CD4-positive, alpha-beta T cell treated with Interleukin-17A for 1 hour (primary cell): ENCODE measurements around the gene ETV1.
"Not testable (repeated sequence)": the region's sequence is repeated elsewhere in the genome, so short reads cannot be mapped to it uniquely, and the experiment has no call there.

Experiments
- DNase-seq: peaks from one replicate; pipeline ENCODE4 v3.0.0-alpha.2; 2020

ETV1 gene

DNA sequence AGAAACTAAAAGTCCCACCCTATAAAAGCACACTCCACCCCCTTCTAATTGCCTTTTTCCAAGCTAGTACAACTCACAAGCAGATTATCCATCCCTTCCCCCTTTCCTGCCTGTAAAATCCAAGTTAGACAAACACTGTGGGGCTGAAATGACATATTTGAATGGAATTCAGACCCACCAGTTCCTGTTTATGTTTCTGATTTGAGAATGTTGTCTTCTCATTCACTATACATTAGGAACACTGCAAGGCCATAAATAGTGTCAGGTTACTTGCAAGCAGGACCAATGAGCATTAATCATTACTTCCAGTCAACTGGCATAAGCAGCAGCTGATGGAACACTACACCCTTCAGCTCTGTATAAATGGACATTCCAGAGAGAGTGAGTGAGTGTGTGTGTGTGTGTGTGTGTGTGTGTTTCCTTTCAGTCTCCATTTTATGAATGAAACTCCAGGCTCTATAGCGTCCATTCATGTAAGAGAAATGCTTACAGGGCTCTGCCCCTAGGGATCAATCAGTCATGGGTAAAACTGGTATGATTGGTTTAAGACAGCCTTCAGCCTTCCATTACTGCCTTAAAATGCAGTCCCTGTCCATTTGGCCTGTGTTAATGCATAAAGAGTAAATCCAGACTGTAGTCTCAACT is 69.3 kb downstream of the ETV1 start:
- DNase-seq, result no peak

DNA sequence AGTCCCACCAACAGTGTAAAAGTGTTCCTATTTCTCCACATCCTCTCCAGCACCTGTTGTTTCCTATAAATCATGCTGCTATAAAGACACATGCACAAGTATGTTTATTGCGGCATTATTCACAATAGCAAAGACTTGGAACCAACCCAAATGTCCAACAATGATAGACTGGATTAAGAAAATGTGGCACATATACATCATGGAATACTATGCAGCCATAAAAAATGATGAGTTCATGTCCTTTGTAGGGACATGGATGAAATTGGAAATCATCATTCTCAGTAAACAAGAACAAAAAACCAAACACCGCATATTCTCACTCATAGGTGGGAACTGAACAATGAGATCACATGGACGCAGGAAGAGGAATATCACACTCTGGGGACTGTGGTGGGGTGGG is 71.1 kb downstream of the ETV1 start:
- not testable (repeated sequence) for DNase-seq

GRCh38 chr7:13917103-13917502 is 72.4 kb downstream of the ETV1 start:
- not testable (repeated sequence) for DNase-seq

DNA sequence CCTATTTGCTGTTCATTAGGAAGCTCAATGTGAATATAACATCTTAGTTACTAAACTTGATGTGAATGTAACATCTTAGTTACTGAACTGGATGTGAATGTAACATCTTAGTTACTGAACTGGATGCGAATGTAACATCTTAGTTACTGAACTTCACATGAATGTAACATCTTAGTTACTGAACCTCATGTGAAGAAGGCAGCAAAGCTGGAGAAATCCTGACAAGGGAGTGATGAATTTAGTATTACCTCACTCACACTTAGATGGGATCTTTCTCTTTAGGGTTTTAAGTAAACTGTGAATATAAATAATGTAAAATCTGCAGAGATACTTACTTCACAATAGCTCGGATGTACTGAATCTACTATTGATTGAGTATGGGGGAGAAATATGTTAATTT is 73.6 kb downstream of the ETV1 start:
- no peak for DNase-seq

- DNase-seq, result no peak
Observed at GRCh38 chr7:13912715-13913278, 76.7 kb downstream of the ETV1 start.

DNA sequence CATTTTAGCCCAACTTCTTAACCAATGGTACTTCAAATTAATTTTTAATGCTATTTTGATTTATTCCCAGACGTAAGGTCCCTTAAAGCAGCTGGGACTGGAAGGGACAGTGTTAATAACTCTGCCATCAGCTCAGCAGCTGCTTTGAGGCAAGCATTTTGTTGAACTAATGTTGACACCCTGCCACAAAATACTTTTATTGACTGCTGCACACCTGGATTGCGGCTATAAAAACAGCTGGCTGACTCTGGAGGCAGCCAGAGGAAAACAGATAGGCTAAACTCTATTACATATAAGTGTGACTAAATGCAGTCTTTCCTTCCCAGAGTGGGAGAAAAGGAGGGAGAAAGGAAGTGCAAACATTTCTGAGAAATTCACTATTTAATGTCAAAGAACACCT is 77.6 kb downstream of the ETV1 start:
- no peak for DNase-seq

DNA sequence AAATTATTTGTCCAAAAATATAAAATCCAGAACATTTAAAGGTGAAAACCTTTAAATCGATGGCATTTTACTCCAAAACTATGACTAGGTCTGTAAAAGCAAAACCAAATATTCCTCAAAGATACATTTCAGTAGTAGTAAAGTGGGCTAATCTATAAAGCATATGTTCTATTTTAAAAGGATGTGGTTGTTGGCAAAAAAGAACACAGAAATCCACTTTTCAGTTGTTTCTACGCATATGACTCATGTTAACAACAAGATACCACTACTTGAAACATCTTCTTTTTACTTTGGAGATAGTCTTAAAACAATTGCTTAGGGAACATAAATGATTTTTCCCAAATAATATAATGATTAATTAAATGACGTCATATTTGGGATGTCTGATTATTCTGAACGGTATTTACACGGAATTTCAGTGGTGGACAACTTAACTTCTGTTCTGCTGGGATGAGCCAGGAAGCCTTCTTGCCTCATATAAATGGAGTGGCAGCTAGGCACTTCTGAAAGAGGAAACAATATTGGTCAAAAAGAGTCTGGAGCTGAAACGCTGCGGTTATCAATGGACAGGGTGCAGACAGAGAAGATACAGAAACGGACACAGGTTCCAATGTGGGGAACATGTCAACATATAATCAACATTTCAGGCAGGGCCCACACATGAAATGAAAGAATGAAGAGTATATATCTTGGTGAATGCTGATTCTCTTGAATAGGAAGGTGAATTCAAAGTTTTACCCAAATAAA is 78.5 kb downstream of the ETV1 start:
- DNase-seq, result peak; percentile 22

DNA sequence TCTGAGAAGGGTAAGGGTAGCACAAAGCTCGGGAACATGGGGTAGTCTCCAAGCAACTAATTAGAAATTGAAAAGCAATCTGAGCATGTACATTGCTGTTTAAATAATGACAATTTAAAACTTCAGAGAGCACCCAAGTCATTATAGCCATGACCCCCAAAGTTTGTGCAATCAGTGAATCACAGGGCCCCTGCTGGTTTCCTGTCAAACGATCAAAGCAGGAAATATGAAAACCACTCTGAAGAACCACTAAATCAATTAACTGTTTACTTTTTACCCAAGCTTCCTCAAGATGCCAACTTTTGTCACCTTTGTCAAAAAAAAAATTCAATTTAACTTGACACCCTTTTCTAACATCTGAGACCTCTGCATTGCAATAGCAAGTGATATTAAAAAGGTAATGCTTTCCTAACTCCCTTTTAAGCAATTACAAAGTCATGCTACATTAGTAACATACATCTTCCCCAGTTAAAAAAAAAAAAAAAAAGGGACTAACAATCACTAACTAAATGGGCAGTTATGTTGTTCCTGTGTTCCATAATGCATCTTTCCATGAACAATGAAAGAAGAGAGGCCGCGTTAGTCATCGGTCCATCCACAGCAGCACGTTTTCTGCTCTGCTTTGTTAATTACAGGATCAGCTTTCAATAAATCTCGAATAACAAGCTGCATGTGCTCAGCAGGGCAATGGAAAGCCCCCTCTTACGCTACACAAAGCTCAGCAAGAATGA is 80.6 kb downstream of the ETV1 start:
- DNase-seq, result peak; percentile 41

GRCh38 chr7:13907831-13908230 is 81.6 kb downstream of the ETV1 start:
- no peak for DNase-seq

DNA sequence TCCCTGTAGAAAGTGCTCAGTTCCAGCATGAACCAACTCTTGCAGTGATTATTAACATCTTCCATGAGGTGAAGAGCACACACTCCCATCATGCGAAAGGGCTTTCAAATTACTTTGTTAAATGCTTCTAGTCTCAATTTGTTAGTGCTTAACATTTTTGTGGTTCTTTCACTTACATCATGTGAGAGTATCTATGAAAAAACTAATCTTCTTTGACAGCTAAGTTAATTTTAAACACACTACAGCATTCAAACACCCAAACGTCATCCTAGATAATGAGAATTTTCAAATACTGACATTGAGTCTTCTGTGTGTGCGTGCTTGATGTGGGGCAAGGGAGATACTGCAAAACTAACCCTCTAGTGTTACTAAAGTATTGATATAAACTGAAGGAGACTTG is 84.8 kb downstream of the ETV1 start:
- no peak for DNase-seq

- no peak for DNase-seq
Observed at GRCh38 chr7:13904007-13904406, 85.5 kb downstream of the ETV1 start.

- no peak for DNase-seq
Observed at GRCh38 chr7:13901577-13901976, 87.9 kb downstream of the ETV1 start.

GRCh38 chr7:13898957-13899670 is 90.4 kb downstream of the ETV1 start:
- DNase-seq, result no peak

DNA sequence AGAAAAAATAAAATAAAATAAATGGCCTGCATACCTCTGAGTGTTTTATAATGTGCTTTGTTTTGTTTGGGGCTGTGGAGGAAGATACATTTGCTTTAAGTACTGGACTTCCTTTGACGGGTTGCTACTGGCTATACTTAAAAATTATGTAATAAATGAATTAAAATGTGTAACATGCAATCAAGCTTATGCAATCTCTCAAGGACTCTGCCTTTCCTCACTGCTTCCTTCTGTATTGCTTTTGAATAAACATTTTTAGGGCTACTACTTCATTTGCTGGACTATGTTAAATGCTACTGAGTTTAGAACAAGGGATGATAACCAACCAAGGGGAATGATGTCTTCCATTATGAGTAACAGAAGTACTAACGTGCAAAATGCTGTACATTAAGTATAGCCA is 91.6 kb downstream of the ETV1 start:
- no peak for DNase-seq

DNA sequence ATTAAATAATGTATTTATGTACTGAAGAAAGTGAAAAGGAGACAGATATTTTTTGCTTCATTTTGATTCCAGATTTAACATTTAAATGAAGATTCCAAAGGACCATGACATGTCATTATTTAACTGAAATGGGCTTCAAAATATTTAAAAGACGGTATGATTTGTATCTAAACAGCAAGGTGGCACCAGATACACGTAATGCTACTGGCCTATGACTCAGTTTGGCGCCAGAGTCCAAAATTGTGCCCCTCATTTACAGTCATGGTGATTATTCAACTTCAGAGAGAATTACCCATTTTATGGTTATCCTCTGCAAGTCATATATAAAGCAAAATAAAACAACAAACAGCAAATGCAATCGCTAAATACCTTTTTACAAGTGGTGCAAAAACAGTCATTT is 94.5 kb downstream of the ETV1 start:
- no peak for DNase-seq

DNA sequence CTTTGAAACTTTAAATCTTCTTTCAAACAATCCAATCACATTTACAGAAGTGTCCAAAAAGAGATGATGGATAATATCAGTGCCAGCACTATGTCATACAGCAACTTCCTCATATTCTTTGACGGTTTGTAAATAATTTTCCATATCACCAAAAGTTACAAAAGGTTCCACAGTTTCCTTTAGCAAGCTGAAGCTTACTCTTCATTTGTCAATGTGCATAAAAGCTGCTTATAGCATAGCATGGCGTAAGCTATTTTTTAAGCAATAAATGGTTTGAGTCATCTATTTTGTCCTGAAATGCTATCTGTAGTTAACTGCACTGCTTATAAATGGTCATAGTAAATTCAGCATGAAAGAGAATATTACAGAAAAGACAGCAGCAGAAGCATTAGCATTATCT is 95.1 kb downstream of the ETV1 start:
- DNase-seq, result no peak

GRCh38 chr7:13890793-13891192 is 98.7 kb downstream of the ETV1 start:
- no peak for DNase-seq

DNA sequence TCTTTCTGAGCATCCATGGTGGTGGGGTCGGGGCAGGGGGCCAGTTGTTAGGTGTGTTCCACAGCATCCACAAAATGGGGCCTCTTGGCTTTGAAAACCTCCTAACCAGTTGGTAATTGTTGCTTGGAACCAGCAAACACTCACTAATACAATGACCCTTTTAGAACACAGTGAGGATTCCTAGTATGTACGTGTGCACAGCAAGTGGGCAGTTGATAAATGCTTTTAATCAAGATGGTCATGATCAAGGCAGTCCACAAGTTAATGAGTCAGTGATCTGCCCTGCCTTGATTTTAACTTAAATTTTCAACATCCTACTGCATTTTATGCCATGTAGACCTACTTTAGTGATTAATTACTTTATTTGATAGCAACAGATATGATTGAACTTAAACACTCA is 103.1 kb downstream of the ETV1 start:
- DNase-seq, result no peak

DNA sequence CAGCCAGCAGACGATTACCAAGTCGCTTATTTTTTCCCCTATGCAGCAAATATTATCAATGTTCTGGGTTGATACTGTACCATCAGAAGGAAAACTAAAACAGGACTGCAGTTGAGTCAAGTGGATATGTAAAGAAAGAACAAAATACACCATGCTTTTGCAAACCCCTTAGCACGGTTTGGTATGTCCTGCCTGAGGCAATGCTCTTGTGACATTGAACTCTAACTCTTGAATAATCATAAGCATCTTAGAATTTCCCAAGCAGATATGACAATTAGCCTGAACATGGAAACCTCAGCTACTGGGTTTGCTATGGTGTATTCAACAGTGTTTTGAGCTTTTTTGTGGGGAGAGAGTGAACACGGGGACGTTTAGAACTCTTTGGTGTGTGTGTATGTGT is 107.4 kb downstream of the ETV1 start:
- no peak for DNase-seq

DNA sequence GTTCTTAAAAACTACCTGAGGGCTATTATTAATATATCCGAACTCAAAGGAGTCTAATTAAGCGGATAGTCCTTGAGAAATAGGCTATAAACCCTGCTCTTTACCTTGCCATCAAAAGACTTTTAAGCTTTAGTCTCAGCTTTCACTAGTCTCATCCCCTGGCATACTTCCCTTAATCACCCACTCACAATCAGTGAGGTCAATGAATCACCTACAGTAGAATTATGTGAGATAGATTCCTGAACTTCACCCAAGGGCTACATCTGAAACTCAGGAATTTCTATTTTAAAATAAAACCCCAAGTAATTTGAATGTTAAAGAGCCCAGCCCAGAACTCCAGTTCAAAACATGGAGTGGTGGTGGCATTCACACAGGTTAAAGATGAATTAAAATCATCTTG is 108.7 kb downstream of the ETV1 start:
- DNase-seq, result no peak

- DNase-seq, result no peak
Observed at GRCh38 chr7:13879994-13880686, 109.3 kb downstream of the ETV1 start.

- DNase-seq, result no peak
Observed at GRCh38 chr7:13879143-13879542, 110.3 kb downstream of the ETV1 start.

GRCh38 chr7:13878154-13878553 is 111.3 kb downstream of the ETV1 start:
- DNase-seq, result no peak
